GM12864 (cell line): ENCODE data around the gene ZFAND6.

ENCODE experiments used
- DNase-seq: peaks from one replicate; pipeline ENCODE4 v3.0.0-alpha.2; 2011; ENCODE audit warnings: low read depth
- H3K4me3 ChIP-seq: 2 replicates; pipeline ENCODE4 v1.5.1; 2011; ENCODE audit warnings: mild to moderate bottlenecking, low read depth, low read length, control low read depth
- TF ChIP-seq, protein P1 (sequence below): IDR thresholded peaks from 2 replicates; pipeline ENCODE4 v1.5.1; 2011; ENCODE audit warnings: low read depth, mild to moderate bottlenecking, moderate library complexity, low read length, control low read depth, inconsistent platforms; ENCODE audit errors: missing control alignments

The ZFAND6 gene

GRCh38 chr15:80167936-80168335 lies 108.5 kb downstream of the ZFAND6 start:
- H3K4me3 ChIP-seq: no peak overlapping the region
- TF ChIP-seq, protein P1, sequence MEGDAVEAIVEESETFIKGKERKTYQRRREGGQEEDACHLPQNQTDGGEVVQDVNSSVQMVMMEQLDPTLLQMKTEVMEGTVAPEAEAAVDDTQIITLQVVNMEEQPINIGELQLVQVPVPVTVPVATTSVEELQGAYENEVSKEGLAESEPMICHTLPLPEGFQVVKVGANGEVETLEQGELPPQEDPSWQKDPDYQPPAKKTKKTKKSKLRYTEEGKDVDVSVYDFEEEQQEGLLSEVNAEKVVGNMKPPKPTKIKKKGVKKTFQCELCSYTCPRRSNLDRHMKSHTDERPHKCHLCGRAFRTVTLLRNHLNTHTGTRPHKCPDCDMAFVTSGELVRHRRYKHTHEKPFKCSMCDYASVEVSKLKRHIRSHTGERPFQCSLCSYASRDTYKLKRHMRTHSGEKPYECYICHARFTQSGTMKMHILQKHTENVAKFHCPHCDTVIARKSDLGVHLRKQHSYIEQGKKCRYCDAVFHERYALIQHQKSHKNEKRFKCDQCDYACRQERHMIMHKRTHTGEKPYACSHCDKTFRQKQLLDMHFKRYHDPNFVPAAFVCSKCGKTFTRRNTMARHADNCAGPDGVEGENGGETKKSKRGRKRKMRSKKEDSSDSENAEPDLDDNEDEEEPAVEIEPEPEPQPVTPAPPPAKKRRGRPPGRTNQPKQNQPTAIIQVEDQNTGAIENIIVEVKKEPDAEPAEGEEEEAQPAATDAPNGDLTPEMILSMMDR: no peak
- DNase-seq: no peak

DNA sequence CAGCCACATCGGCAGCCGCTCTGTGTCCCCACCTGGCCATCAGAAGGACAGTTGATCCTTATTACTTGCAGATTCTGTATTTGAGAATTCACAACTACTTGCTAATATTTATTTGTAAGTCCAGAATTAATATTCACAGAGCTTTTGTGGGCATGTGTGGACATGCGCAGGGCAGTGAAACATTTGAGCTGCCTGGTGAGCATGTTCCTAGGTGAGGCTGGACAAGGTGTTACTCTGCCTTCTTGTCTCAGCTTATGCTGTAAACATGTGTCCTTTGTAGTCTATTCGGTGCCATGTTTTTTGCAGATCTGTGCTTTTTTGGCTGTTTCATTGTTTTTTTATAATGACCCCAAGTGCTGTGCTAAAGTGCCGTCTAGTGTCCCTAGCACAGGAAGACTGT lies 108.9 kb downstream of the ZFAND6 start:
- TF ChIP-seq, protein P1: no peak
- H3K4me3 ChIP-seq: no peak overlapping the region
- no peak for DNase-seq

- TF ChIP-seq, protein P1: no peak
- DNase-seq: no peak
- H3K4me3 ChIP-seq: no peak overlapping the region
Measured at GRCh38 chr15:80169768-80170357, 110.4 kb downstream of the ZFAND6 start.

DNA sequence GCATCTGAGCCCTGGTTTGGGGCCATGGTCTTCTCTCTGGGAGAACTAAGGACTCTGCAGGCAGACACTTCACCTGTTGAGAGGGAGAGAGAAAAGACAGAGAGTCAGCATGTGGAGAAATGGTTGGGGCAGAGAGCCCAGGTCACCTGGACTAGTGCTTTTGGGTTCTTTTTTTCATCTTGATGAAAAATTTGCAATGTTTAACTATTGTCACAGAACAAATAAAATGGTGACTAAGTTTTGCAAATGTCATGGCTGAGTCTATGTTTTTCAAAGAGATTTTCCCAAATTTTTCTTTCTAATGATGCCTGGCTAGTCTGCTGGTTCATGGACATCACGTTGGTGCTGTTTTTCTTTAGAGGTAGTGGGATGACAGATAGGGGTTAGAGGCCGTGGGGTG lies 111.1 kb downstream of the ZFAND6 start:
- TF ChIP-seq, protein P1: no peak
- DNase-seq: no peak
- H3K4me3 ChIP-seq: no peak overlapping the region

DNA sequence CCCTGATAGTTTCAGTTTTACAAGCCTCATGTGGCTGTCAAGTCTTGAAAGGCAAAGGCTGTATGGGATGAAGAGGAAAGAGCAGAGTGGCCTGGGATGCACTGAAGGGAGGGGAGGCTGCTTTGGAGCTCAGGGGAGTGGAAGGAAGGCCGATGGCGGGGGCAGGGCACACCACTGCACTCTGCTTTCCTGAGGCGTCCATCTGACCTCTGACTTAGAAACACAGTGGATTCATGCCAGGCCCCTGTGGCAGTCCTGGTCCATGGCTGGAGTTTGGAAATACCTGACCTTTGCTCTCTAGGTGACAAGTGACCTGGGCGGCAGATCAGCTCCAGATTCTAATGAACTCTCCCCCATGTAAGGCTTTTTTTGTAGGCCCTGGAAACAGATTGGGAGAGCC lies 112.3 kb downstream of the ZFAND6 start:
- DNase-seq: no peak
- H3K4me3 ChIP-seq: no peak overlapping the region
- TF ChIP-seq, protein P1: no peak

DNA sequence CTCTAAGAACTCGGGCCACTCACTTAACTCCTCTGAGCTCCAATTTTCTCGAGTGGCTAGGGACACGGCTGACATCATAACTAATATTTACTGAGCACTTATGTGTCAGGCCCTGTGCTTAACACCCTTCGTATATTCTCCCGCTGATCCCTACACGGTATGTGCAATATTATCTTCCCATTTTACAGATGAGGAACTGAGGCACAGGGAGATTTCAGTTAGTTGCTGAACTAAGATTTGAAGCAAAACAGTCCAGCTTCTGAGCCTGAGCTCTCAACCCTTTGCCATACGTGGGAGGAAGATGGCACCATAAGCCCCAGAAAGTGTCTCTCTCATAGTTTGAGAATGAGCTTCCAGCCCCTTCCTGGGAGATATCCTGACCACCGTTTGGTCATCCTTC lies 112.9 kb downstream of the ZFAND6 start:
- DNase-seq: no peak
- H3K4me3 ChIP-seq: no peak overlapping the region
- TF ChIP-seq, protein P1: no peak

DNA sequence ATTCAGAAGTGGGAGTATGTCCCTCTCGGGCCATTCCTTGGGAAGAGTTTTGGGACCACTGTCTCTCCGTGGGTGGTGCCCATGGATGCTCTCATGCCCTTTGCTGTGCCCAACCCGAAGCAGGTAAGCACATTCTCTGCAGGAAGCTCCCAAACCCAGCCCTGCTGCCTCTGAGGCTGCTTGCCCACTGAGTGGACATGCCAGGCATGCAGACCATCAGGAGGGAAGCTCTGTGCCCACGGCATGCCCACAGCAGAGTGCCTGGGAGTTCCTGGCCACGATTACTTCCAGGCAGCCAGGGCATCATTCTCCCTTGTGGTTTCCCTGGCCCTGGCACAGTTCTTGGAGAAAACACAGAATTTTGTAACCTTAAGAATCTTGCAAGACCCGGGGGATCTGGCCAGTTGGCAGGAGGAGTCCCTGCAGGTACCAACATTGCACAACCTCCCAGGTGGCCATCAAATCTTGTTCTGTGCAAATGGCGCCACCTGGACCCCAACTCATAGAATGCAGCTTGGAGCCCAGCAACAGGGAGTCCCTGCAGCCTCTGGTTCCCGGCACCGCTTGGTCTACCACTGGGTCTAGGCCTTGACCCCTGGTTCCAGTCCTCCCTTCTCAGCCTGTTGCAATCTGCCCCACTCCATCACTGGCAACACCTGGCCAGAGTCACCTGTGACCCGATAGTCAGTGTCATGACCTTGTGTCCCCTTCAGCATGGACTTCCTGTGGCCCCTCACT lies 113.7 kb downstream of the ZFAND6 start:
- H3K4me3 ChIP-seq: no peak overlapping the region
- DNase-seq: peak; percentile 35
- TF ChIP-seq, protein P1: peak; percentile 87
